ENCODE measurements around the gene TNRC6B.
"Not testable (repeated sequence)": the region's sequence is repeated elsewhere in the genome, so short reads cannot be mapped to it uniquely, and the experiment has no call there.

TNRC6B gene

GRCh38 chr22:40183029-40183581, 5.4 kb downstream of the TNRC6B start:
- no peak for TF ChIP-seq CTCF (IDR thresholded peaks at IDR 0.05; ENCODE audit: low read length, missing control alignments)
- DNase-seq (ENCODE audit: low read depth), result peak; percentile 89
- H3K4me3 ChIP-seq (replicated peaks; ENCODE audit: low read depth, low read length), result peak overlapping the region; percentile 22

- H3K4me3 ChIP-seq (replicated peaks; ENCODE audit: low read depth, low read length); DNase-seq (ENCODE audit: low read depth): not testable (repeated sequence)
These were observed 5.9 kb downstream of the TNRC6B start for GRCh38 chr22:40183603-40184002.

- DNase-seq (ENCODE audit: low read depth), result no peak
- no peak overlapping the region for H3K4me3 ChIP-seq (replicated peaks; ENCODE audit: low read depth, low read length)
- TF ChIP-seq CTCF (IDR thresholded peaks at IDR 0.05; ENCODE audit: low read length, missing control alignments), result no peak
These were observed 9.7 kb downstream of the TNRC6B start for GRCh38 chr22:40187389-40187788.

- DNase-seq (ENCODE audit: low read depth), result no peak
- no peak overlapping the region for H3K4me3 ChIP-seq (replicated peaks; ENCODE audit: low read depth, low read length)
- no peak for TF ChIP-seq CTCF (IDR thresholded peaks at IDR 0.05; ENCODE audit: low read length, missing control alignments)
These were observed 12.3 kb downstream of the TNRC6B start for GRCh38 chr22:40189997-40190396.

GRCh38 chr22:40190501-40190900, 12.8 kb downstream of the TNRC6B start:
- TF ChIP-seq CTCF (IDR thresholded peaks at IDR 0.05; ENCODE audit: low read length, missing control alignments), result no peak
- no peak for DNase-seq (ENCODE audit: low read depth)
- H3K4me3 ChIP-seq (replicated peaks; ENCODE audit: low read depth, low read length), result no peak overlapping the region

- no peak overlapping the region for H3K4me3 ChIP-seq (replicated peaks; ENCODE audit: low read depth, low read length)
- TF ChIP-seq CTCF (IDR thresholded peaks at IDR 0.05; ENCODE audit: low read length, missing control alignments), result peak; percentile 43
- peak; percentile 58 for DNase-seq (ENCODE audit: low read depth)
These were observed 16.0 kb downstream of the TNRC6B start for GRCh38 chr22:40193429-40194421.

- DNase-seq (ENCODE audit: low read depth), result no peak
- H3K4me3 ChIP-seq (replicated peaks; ENCODE audit: low read depth, low read length), result no peak overlapping the region
- no peak for TF ChIP-seq CTCF (IDR thresholded peaks at IDR 0.05; ENCODE audit: low read length, missing control alignments)
These were observed 16.9 kb downstream of the TNRC6B start for GRCh38 chr22:40194656-40195055.

All from fibroblast of pulmonary artery (primary cell).